GM18909 (cell line): ENCODE results near the gene APBA1.
"Not testable (repeated sequence)": the region's sequence is repeated elsewhere in the genome, so short reads cannot be mapped to it uniquely, and the experiment has no call there.

Experiments used
- ATAC-seq: cut with Tn5 transposase; IDR thresholded peaks from one replicate; pipeline ENCODE4 v1.9.1; 2021; ENCODE audit warnings: mild to moderate bottlenecking; ENCODE audit not compliant: unreplicated experiment, poor library complexity

Gene APBA1

GRCh38 chr9:69421908-69422801 lies 250.0 kb downstream of the APBA1 start:
- ATAC-seq, result peak; percentile 71

GRCh38 chr9:69420611-69421270 lies 251.4 kb downstream of the APBA1 start:
- no peak for ATAC-seq

GRCh38 chr9:69412741-69413150 lies 259.4 kb downstream of the APBA1 start:
- no peak for ATAC-seq

GRCh38 chr9:69411931-69412740 lies 260.0 kb downstream of the APBA1 start:
- ATAC-seq, result no peak

- ATAC-seq, result no peak
These were observed 260.9 kb downstream of the APBA1 start for GRCh38 chr9:69411246-69411645.

GRCh38 chr9:69409936-69410335 lies 262.2 kb downstream of the APBA1 start:
- ATAC-seq, result not testable (repeated sequence)

- ATAC-seq, result no peak
These were observed 271.7 kb downstream of the APBA1 start for GRCh38 chr9:69400470-69400869.

- no peak for ATAC-seq
These were observed 274.6 kb downstream of the APBA1 start for GRCh38 chr9:69397384-69398214.

GRCh38 chr9:69396759-69397158 lies 275.4 kb downstream of the APBA1 start:
- ATAC-seq, result no peak

GRCh38 chr9:69395718-69396117 lies 276.5 kb downstream of the APBA1 start:
- no peak for ATAC-seq

- ATAC-seq, result no peak
These were observed 278.7 kb downstream of the APBA1 start for GRCh38 chr9:69393425-69393824.

- no peak for ATAC-seq
These were observed 279.3 kb downstream of the APBA1 start for GRCh38 chr9:69392826-69393225.

GRCh38 chr9:69391946-69392345 lies 280.2 kb downstream of the APBA1 start:
- no peak for ATAC-seq

- no peak for ATAC-seq
These were observed 280.7 kb downstream of the APBA1 start for GRCh38 chr9:69391487-69391886.

GRCh38 chr9:69389437-69389995 lies 282.7 kb downstream of the APBA1 start:
- ATAC-seq, result no peak

- no peak for ATAC-seq
These were observed 283.6 kb downstream of the APBA1 start for GRCh38 chr9:69388596-69388995.

- ATAC-seq, result no peak
These were observed 285.5 kb downstream of the APBA1 start for GRCh38 chr9:69386651-69387050.

- ATAC-seq, result no peak
These were observed 286.6 kb downstream of the APBA1 start for GRCh38 chr9:69385581-69386033.

GRCh38 chr9:69382135-69382534 lies 290.0 kb downstream of the APBA1 start:
- ATAC-seq, result no peak

GRCh38 chr9:69380811-69381210 lies 291.4 kb downstream of the APBA1 start:
- ATAC-seq, result no peak
